ENCODE data around the gene ZRANB2.

Gene ZRANB2, protein sequence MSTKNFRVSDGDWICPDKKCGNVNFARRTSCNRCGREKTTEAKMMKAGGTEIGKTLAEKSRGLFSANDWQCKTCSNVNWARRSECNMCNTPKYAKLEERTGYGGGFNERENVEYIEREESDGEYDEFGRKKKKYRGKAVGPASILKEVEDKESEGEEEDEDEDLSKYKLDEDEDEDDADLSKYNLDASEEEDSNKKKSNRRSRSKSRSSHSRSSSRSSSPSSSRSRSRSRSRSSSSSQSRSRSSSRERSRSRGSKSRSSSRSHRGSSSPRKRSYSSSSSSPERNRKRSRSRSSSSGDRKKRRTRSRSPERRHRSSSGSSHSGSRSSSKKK
- total RNA-seq, result 115 to 122 reads per million in 2 experiments

DNA sequence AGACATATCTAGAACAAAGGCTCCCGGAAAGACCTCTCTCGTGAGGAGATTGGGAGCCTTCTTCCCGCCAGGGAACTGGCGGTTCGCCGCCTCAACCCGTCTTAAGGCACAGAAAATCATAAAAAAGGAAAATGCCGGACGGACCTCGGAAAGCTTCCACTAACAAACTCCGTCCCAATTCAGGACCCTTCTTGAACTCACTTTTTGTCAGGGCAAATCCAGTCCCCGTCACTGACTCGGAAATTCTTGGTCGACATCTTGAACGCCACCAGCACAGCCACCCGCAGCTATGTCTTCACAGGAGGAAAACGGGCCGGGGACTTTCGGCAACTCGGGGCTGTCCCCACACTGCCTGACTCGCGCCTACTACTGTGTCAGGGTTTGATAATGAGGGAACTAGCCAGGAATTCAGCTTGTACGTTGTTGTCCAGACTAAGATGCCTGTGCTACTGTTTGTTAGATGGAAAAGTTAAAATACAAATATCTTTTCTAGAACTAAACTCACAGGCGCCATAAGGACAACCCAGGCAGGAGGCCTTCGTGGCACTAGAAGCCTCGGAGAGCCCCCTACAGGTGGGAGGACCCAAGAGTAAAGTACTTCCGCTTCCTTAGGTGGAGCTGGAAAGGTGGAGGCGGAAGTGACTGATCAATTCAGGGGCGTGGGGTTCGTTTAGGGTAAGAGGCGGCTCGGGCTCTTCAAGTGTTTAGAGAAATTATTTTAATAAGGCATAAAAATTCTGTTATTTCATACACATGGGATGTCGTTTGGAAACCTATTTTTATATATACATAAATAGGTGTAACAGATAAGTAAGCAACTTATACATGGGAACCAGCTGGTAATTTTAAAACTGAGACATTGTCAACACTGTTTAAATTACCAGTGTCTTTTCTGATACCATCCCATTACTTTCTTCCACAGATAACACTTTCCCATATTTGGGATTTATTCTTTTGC is at the start of gene ZRANB2:
TSS of gene ZRANB2 (minus strand) at position 297 of the 958 bp plus-strand sequence. CDS start at position 257, 40 bp downstream.
- peak; percentile 86 for DNase-seq (ENCODE audit: low read depth)

DNA sequence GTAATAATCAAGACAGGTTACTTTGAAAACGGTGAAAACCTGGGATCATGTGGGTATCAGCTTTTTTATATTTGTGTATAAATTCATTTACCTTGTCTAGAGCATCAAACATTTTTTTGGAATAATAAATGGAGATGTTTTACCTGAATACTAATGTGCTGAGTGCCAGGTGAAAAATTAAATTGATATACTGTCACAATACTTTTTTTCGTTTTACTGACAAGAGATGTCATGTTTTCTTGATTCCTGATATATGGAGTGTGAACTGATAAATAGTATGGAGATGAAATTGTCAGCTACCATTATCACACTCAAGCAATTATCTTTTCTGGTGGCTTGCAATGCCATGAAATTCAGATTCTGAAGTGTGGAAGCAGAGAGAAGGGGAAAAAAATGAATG is 47.2 kb upstream of the ZRANB2 start:
- DNase-seq (ENCODE audit: low read depth), result no peak

DNA sequence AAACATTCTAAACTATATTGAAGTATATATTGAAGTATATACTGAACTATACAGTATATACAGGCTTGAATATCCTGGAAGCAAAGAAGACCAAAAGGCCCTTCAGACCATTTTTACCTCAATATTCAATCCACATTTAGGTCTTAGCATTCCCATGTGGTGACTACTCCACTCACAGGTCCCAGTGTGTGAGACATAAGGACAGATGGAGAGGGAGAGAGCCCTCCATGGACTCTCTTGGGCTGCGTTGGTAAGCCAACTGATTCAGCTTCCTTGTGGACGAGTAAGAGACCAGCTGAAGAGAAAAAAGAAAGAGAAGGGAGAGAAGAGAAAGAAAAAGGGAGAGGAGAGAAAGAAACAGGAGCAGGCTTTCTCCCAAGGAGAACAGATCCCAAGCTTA is 37.3 kb upstream of the ZRANB2 start:
- DNase-seq (ENCODE audit: low read depth), result no peak

DNA sequence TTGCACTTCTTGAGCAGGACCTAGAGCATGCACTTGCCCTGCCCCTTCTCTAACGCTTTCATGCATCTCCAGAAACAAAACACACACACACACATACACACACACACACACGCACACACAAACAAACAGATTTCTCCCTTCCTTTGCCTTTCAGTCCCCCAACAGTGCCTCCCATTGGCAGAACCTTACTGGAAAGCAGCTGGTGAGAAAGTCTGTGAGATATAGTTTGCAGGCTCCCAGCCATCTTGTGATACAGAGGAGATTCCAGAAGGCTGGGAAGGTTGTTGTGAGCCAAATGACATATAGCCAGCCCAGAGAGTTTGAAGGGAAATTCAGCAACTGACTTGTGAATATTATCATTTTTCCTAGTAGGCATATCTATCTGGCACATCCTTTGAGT is 35.9 kb upstream of the ZRANB2 start:
- DNase-seq (ENCODE audit: low read depth), result no peak

DNA sequence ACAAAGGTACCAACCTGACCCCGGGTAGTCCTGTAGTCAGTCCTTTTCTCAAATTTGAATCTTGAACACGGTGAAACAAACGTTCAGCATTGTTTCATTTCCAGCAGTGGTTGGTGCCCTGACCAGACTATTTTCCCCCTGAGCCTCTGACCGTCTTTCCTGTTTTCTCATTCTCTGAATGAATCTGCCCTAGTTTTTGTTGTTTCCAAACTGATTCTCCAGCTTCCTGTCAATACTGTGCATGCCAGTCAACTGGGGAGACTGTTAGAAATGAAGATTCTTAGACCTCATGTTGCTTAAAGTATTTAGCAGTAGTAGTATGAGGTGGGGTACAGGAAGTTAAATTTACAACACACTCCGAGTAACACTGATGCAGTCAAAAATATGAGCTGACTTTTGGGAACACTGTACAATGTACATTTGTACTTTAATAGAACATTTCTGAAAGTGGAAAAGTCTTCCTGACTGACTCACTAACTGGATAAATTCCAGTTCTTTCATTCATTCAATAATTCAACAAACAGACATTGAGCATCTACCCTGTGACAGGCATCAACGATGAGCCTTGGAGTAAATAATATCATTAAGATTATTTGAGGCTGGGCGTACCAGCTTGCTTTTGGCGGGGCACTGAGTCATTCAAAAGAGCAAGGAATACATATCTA is 26.0 kb upstream of the ZRANB2 start:
- DNase-seq (ENCODE audit: low read depth), result no peak

DNA sequence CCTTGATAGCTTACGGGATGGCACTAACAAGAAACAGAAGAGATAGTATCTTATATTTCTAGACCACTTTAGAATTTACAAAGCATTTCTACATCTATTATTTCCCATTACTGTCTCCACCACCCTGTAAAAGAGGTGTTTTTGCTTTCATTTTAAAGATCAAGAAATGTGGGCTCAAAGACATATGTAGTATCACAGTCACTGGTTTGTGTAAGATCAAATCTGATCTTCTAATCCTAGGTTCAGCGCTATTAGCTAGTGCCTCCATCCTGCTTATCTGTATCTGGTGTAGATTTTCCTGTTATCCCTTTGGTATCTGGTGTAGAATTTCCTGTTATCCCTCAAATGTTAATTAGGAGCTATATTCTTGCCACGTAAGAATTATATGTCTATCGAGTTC is 23.6 kb upstream of the ZRANB2 start:
- DNase-seq (ENCODE audit: low read depth), result no peak

DNA sequence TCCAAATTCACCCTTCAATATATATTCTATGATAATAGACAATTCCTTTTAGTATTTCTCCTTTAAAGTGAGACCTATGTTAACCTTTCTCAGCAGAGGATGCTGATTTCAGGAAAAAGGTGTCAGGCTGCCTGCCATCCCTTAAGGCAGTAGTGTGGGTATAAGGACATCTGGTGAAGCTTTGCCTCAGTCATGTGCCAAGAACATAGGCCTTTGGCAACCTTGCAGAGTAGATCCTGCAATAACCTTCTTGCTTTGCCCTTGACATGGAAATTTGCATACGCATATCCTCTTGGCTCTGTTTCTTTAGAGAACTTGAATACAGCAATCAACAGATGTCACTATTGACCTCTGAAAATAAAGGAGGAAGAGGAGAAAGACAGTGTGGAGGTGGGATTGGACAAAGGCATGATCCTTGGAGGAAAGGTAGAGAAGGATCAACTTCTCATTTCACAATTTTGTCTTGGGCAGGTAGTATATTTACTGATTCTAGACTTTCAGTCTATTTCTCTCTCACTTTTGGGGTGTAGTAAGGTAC is 21.1 kb upstream of the ZRANB2 start:
- no peak for DNase-seq (ENCODE audit: low read depth)

DNA sequence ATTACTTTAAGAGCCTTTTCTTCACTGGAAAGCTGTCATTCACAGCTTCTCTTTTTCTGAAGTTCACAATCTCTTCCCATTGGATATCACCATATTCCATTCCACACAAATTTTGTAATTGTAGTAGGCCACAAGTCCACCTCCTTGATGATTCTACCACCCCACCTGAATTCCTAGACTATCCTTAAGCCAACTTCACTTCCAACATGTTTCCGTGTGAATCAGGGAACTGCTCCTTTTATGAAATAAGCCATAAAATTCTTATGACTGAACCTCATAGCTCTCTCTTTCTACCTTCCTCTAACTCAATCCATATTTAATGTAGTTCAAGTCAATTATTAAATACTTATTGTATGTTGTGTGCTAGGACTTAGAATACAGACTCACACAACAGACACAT is 16.6 kb upstream of the ZRANB2 start:
- no peak for DNase-seq (ENCODE audit: low read depth)

DNA sequence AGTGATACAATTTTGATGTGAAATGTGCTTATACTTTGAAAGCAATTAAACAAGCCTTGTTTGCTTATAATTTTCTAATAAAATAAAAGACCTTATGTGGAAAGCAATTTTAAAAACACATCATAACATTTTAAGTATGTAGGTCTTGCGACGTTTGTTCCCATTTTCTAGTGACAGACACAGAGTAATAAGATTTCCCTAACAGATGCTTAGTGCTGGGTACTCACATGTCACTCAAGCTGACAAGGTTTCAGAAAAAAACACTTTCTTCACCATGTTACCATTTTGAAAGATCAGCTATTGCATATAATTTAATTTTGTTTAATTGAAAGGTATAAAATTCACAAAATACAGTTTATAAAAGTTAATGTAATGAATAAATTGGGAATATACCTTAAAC is 14.1 kb upstream of the ZRANB2 start:
- no peak for DNase-seq (ENCODE audit: low read depth)

DNA sequence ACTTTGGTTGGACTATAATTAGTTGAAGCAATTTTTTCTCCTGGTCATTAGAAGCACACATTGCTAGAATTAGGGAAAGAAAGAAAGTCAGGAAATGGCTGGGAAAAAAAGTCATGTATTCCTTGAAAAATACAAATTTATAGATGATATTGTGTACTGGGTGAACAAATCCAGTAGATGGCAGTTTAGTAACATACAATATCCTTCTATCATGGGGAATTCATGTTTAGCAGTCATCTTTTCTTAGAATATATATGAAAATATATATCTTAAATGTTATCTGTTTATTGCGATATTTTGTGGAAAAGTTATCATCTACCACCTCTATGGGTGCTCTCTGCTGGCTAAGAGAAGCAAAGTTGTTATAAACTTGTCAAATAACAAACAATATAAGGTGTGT is 13.1 kb upstream of the ZRANB2 start:
- DNase-seq (ENCODE audit: low read depth), result no peak

DNA sequence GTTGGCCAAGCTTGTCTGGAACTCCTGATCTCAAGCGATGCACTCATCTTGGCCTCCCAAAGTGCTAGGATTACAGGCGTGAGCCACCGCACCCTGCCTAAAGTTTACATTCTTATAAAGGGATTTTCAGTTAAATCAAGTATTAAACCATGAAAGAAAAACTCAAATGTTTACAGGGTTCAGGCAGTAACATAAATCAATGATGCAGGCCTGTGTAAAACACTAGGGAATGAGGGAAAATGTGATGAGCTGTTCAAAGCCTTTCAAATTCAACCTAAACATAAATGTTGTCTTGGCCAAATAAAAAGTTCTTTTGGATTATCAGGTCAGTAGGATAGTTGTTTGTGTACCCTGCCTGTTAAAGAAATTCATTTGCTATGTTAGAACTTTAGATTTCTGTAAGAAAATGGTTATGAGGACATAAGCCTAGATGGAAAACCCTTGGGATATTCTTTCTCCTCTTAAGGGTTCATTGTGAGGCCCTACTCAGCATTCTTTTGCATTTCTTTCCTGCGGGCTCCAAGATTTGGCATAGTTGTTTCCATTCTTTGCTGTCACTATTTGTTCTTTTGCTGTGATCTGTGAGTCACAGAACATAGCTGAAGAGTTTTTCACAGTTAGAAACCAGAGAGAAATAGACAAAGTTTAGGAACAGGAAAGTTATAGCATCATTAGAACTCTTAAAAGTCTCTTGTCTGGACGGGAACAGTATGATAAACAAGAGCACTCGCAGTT is 8.9 kb upstream of the ZRANB2 start:
- no peak for DNase-seq (ENCODE audit: low read depth)

DNA sequence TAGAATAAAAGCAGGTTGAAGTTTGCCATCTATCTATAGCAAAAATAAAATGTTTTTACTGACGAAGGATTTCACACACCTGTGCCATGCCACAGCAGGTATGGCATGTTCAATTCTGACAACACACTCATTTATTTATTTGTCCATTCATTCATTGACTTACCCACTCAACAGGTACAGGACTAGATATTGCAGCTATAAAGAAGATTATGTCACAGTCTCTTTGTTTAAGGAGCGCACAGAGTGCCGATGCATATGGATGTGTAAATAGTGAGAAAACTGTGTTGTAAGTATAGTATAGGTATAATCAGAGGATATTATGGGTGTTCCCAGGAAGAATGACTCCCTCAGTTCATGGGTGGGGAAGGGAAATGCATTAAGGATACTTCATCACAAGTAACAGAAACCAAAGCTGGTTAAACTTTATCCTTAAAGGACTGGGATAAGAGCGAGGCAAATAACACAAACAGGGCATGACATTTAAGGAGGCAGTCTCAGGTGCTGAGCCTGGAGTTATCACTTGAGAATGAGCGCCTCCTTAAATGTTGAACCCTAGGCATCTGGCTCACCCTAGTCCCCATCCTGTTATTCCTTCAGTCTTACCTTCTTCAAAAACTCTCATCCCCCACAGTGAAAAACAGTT is 7.9 kb upstream of the ZRANB2 start:
- DNase-seq (ENCODE audit: low read depth), result no peak

DNA sequence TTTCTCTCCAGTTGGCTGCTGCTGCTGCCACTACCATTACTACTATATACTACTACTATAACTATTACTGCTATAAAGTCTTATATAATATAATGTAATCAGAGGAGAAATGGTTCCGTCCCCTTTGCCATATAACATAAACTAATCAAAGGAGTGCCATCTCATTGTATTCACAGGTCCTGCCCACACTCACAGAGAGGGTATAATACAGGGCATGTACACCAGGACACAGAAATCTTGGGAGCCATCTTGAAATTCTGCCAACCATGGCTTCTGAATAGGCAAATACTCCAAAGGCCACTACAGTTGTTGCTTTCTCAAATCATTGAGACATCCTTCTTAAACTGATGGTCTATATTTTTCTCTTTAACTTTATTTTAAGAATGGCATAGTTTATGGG is 6.9 kb upstream of the ZRANB2 start:
- DNase-seq (ENCODE audit: low read depth), result no peak

DNA sequence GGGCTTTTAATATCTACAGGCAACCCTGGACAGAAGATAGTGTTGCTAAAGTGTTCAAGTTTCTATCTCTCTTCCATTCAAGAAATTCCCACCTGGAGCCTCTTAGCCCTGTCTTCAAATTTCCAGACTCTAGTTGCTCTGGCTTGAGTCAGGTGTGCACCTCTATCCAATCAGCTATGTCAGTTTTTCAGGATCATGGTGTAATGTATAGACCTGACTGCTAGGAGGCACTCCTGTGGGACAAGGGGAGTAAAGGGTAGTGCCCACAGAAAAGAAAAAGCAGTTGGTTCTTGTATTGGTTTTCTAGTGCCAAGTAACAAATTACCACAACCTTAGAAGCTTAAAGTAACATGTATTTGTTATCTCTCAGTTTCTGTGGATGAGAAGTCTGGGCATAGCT is 6.2 kb upstream of the ZRANB2 start:
- DNase-seq (ENCODE audit: low read depth), result no peak

DNA sequence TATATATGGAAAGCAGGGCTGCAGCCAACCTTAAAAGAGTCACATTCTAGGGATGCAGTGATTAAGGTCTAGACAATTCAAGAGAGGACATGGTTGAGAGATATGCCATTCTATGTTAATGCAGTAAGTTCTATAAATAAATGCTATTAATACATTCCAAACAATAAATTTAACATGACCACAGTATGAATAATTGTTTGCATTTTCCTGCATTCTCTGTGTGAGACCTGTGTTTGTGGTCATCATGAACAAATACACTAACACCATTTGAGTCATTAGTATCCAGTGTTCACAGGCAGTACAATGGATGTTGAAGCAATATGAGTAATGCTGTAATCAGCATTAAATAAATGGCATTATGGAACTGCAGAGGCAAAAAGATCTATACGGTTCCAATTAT is 5.5 kb upstream of the ZRANB2 start:
- no peak for DNase-seq (ENCODE audit: low read depth)

DNA sequence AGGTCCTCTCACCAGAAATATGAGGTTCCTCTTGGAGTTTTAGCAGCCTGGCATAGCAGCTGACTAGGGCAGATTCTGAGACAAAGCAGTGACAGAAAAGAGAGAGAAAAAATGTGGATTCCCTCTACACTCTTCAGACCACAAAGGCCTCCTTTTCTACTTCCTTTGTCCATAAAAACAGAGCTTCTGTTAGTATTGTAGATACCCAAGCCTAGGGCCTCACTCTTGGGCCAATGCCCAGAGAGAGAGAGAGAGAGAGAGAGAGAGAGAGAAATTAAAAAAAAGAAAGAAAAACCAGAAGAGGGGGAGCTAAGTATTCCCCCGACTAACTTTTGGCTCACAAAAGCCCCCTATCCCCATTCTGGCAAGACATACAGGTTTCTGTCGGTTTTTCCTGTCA is 2.4 kb upstream of the ZRANB2 start:
- no peak for DNase-seq (ENCODE audit: low read depth)

DNA sequence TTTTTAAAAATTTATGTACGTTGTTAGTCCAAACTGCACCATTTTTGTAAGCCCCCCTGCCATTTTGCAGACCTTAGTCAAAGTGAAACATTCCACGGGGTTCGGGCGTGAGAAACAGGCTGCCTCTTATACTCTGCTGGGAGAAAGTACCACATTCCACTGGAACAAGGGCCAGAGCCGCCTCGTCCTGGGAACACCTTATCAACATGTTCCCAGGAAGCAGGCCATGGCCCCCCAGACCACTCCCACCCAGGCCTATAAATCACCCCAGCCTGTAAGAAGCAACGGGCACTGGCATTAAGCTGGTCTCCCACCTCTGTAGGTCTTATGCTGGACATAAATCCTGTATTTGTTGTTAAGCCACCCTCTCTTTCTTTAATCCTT is 854 bp upstream of the ZRANB2 start:
- DNase-seq (ENCODE audit: low read depth), result no peak

DNA sequence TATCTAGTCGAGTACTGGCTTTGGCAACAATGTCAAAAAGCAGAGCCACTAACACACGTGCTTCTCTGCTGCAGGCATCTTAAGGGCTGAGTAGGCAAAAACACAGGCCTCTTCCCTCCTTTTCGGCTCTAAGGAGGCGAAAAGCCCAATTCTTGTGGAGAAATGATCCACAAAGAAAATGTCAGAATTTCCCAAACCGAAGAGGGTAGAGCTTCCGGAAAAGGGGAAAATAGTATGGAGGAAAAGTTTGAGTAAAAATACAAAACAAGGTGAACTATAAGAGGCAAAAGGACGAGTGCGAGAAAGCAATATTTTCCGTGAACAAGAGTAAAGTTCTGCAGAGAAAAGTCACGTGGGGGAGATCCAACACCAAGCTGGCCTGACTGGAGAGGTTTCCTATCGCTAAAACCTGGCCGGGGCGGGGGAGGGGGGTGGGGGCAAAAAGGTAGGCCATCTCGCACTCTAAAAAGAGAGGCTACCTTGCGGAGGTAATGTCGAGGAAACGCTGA is 551 bp downstream of the ZRANB2 start:
- DNase-seq (ENCODE audit: low read depth), result no peak

DNA sequence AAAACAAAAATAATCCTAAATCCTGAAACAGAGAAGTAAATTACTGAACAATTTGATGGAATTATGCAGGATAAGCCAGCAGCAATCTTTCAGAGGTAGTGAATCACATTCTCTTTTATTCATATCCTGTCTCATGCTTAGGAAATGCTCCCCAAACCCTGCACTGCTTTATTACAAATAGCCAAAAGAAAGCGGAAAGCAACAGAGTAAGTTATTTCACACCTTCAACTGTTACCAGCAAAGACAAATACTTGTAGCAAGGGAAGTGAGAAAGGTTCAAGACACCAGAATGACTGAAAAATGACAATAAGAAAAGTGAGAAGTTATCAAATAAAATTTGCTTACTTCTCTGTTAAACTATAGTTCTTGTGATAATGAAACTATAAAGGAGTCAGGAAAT is 6.2 kb downstream of the ZRANB2 start:
- no peak for DNase-seq (ENCODE audit: low read depth)

DNA sequence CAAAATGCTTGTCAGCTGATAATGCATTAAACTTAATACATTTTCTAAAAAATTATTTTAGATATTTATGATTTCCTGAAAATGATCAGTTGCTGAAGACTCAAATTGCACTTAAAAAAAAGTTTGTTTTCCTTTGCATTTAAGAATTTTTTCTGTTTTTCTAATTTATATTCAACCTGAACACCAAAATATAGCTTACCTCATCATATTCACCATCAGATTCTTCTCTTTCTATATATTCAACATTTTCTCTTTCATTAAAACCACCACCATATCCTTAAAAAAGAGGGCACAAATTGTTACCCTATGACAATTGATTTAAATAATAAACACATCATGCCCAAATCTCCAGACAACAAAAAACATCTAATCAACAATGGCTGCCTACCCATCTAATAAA is 8.6 kb downstream of the ZRANB2 start:
- DNase-seq (ENCODE audit: low read depth), result no peak

DNA sequence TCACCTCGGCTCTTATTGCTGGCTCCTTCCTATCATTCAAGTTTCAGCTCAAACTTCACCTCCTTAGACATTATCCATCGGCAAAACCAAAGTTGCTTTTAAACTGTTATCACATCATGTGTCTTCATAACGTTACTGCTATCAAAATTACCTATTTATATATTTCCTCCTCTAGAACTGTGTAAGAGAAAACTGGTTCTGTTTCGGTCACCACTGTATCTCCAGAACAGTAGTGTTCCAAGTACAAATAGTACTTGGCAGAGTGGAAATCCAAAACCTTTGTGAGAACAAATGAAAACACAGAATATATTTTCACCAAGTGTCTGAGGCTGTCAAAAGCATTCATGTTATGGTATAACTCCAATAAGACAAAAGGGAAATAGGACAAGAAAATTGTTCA is 9.1 kb downstream of the ZRANB2 start:
- no peak for DNase-seq (ENCODE audit: low read depth)

All from T follicular helper cell (primary cell).